ENCODE data around the gene CSTPP1. TPM values are rescaled to one million over a fixed set of nuclear protein-coding genes. Genes with fewer than 3 reads are reported as not detected.

Gene CSTPP1
- total and polyA plus RNA-seq, 2 donors (not counting 1 experiment from before 2014, with no cell fraction given) = 11.5 to 29.0 TPM

DNA sequence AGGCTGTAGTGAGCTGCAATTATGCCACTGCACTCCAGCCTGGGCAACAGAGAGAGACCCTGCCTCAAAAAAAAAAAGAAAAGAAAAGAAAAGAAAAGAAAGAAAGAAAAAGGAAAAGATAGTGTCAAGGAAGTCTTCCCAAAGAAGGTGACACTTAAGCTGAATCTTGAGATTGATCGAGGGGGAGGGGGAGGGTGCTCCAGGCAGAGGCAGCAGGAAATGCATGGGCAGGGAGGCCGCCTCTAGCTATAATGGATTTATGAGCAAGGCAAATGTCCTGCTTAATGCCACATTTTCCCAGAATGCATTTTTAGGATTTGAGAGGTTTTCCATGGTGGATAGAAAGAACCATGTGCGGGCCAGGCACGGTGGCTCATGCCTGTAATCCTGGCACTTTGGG is 264.5 kb downstream of the CSTPP1 start:
- H3K9me3 ChIP-seq (ENCODE audit: control extremely low read depth in 1 of 3, control insufficient read depth in 2 of 3, insufficient read depth in 1 of 3, low read length in 2 of 3) = no peaks in the 10 kb centered on the region

DNA sequence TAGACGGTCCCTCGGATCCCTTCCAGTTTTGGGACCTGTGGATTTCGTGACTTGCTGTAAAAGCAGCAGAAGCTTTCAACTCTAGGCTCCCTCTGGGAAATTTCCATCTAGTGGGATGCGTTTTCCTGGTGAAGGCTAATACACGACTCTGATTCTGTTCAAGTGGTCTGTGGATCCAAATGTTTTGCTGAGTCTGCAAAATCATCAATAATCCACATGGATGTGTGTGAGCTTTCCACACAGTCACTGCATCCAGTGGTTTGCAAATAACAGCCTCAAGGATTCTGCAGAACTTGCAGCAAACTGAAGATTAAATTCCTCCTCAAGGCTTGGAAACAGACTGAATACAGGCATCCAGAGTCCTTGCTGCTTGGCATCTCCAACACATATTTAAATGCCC is 266.0 kb downstream of the CSTPP1 start:
- H3K4me3 Mint-ChIP-seq = no peak overlapping the region
- H3K36me3 ChIP-seq (replicated peaks in 1 of 2; ENCODE audit: control extremely low read depth in 1 of 2, control insufficient read depth in 1 of 2, extremely low read depth in 1 of 2, insufficient read depth in 2 of 2, low read length in 1 of 2) = no peaks in the 10 kb centered on the region
- H3K4me3 ChIP-seq (ENCODE audit: control extremely low read depth in 1 of 5, extremely low read depth in 1 of 5, insufficient read depth in 1 of 5, low read depth in 2 of 5, low read length in 4 of 5) = no peak overlapping the region
- intact Hi-C loops (cut with micrococcal nuclease) = no loop called here
- H3K27ac ChIP-seq (ENCODE audit: low read length in 2 of 2) = no peak overlapping the region
- H3K27me3 Mint-ChIP-seq = peaks cover 5% of the 10 kb centered on the region
- no peak for DNase-seq
- no peaks in the 10 kb centered on the region for H3K9me3 Mint-ChIP-seq (ENCODE audit: insufficient read depth)
- CTCF ChIA-PET = no interaction called here
- 80% methylated on average over 3 of the region's 5 CpGs for WGBS (ENCODE audit: insufficient coverage)
- no peak overlapping the region for H3K27ac Mint-ChIP-seq
- no peaks in the 10 kb centered on the region for H3K9me3 ChIP-seq (ENCODE audit: control extremely low read depth in 1 of 3, control insufficient read depth in 2 of 3, insufficient read depth in 1 of 3, low read length in 2 of 3)
- no peak for ATAC-seq (ENCODE audit: low read depth)
- TF ChIP-seq, protein P1, sequence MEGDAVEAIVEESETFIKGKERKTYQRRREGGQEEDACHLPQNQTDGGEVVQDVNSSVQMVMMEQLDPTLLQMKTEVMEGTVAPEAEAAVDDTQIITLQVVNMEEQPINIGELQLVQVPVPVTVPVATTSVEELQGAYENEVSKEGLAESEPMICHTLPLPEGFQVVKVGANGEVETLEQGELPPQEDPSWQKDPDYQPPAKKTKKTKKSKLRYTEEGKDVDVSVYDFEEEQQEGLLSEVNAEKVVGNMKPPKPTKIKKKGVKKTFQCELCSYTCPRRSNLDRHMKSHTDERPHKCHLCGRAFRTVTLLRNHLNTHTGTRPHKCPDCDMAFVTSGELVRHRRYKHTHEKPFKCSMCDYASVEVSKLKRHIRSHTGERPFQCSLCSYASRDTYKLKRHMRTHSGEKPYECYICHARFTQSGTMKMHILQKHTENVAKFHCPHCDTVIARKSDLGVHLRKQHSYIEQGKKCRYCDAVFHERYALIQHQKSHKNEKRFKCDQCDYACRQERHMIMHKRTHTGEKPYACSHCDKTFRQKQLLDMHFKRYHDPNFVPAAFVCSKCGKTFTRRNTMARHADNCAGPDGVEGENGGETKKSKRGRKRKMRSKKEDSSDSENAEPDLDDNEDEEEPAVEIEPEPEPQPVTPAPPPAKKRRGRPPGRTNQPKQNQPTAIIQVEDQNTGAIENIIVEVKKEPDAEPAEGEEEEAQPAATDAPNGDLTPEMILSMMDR (IDR thresholded peaks at IDR 0.05) = no peak
- no peak for TF ChIP-seq EZH2 (IDR thresholded peaks at IDR 0.05; ENCODE audit: borderline replicate concordance, insufficient read depth, low read depth, low read length, poor library complexity, severe bottlenecking)
- H2AFZ ChIP-seq (ENCODE audit: insufficient read depth, low read depth, low read length, poor library complexity, severe bottlenecking) = no peak overlapping the region
- H3K4me1 Mint-ChIP-seq = no peaks in the 10 kb centered on the region
- no peaks in the 10 kb centered on the region for H4K20me1 ChIP-seq (ENCODE audit: control insufficient read depth, insufficient read depth, low read length, poor library complexity, severe bottlenecking)
- POLR2A ChIA-PET = no interaction called here
- no peaks in the 10 kb centered on the region for H3K4me1 ChIP-seq (ENCODE audit: control insufficient read depth in 2 of 2, insufficient read depth in 2 of 2, low read length in 2 of 2)
- H3K4me2 ChIP-seq (replicated peaks; ENCODE audit: low read depth, low read length, poor library complexity, severe bottlenecking) = no peak overlapping the region
- no peak overlapping the region for H3K9ac ChIP-seq (ENCODE audit: low read length)
- H3K27me3 ChIP-seq (replicated peaks in 1 of 4; ENCODE audit: control extremely low read depth in 1 of 4, control insufficient read depth in 3 of 4, insufficient read depth in 4 of 4, low read length in 3 of 4) = no peaks in the 10 kb centered on the region
- no peaks in the 10 kb centered on the region for H3K79me2 ChIP-seq (ENCODE audit: control insufficient read depth, insufficient read depth, low read length)

More for the DNA sequence above, 264.5 kb downstream of the CSTPP1 start:
- Mint-ChIP-seq H3K27ac (no peak overlapping the region), H3K4me1 (no peaks in the 10 kb centered on the region), H3K9me3 (ENCODE audit: insufficient read depth) (no peaks in the 10 kb centered on the region), H3K27me3 (peaks cover 5% of the 10 kb centered on the region), H3K4me3 (no peak overlapping the region)
- no peak for DNase-seq
- H3K27me3 ChIP-seq (replicated peaks in 1 of 4; ENCODE audit: control extremely low read depth in 1 of 4, control insufficient read depth in 3 of 4, insufficient read depth in 4 of 4, low read length in 3 of 4) = no peaks in the 10 kb centered on the region
- H3K9ac ChIP-seq (ENCODE audit: low read length) = no peak overlapping the region
- no peak overlapping the region for H3K4me3 ChIP-seq (ENCODE audit: control extremely low read depth in 1 of 5, extremely low read depth in 1 of 5, insufficient read depth in 1 of 5, low read depth in 2 of 5, low read length in 4 of 5)
- intact Hi-C loops (cut with micrococcal nuclease) = no loop called here
- H3K4me2 ChIP-seq (replicated peaks; ENCODE audit: low read depth, low read length, poor library complexity, severe bottlenecking) = no peak overlapping the region
- H2AFZ ChIP-seq (ENCODE audit: insufficient read depth, low read depth, low read length, poor library complexity, severe bottlenecking) = no peak overlapping the region
- no peaks in the 10 kb centered on the region for H4K20me1 ChIP-seq (ENCODE audit: control insufficient read depth, insufficient read depth, low read length, poor library complexity, severe bottlenecking)
- CTCF ChIA-PET = no interaction called here
- H3K4me1 ChIP-seq (ENCODE audit: control insufficient read depth in 2 of 2, insufficient read depth in 2 of 2, low read length in 2 of 2) = no peaks in the 10 kb centered on the region
- WGBS (ENCODE audit: insufficient coverage) = 86% methylated on average over 4 of the region's 4 CpGs
- H3K36me3 ChIP-seq (replicated peaks in 1 of 2; ENCODE audit: control extremely low read depth in 1 of 2, control insufficient read depth in 1 of 2, extremely low read depth in 1 of 2, insufficient read depth in 2 of 2, low read length in 1 of 2) = no peaks in the 10 kb centered on the region
- H3K79me2 ChIP-seq (ENCODE audit: control insufficient read depth, insufficient read depth, low read length) = no peaks in the 10 kb centered on the region
- POLR2A ChIA-PET = no interaction called here
- TF ChIP-seq, protein P1 (IDR thresholded peaks at IDR 0.05) = no peak
- no peak for TF ChIP-seq EZH2 (IDR thresholded peaks at IDR 0.05; ENCODE audit: borderline replicate concordance, insufficient read depth, low read depth, low read length, poor library complexity, severe bottlenecking)
- H3K27ac ChIP-seq (ENCODE audit: low read length in 2 of 2) = no peak overlapping the region
- ATAC-seq (ENCODE audit: low read depth) = no peak
